IPS DF 4.7 (cell line): ENCODE results near the gene SPG11.
"Not testable (repeated sequence)": the region's sequence is repeated elsewhere in the genome, so short reads cannot be mapped to it uniquely, and the experiment has no call there.

Source experiments
- DNase-seq: peaks from one replicate; pipeline ENCODE4 v3.0.0-alpha.2; 2013; ENCODE audit warnings: low spot score; ENCODE audit errors: extremely low read depth

The SPG11 gene

DNA sequence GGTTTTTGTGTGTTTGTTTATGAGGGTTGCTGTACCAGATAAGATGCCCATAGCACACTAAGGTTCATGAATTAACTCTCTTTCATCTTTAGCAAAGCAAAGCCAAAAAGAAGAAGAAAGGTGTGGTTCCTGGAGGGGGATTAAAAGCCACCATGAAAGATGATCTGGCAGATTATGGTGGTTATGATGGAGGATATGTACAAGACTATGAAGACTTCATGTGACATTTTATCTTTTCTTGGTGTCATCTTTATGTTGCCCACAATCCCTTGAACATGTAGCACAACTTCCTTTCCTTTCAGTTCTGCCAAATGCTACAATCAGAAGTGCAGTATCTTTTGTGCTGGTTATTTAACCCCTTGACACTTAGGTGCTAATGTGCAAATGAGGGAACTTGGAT, 102.5 kb downstream of the SPG11 start:
- DNase-seq = not testable (repeated sequence)

DNA sequence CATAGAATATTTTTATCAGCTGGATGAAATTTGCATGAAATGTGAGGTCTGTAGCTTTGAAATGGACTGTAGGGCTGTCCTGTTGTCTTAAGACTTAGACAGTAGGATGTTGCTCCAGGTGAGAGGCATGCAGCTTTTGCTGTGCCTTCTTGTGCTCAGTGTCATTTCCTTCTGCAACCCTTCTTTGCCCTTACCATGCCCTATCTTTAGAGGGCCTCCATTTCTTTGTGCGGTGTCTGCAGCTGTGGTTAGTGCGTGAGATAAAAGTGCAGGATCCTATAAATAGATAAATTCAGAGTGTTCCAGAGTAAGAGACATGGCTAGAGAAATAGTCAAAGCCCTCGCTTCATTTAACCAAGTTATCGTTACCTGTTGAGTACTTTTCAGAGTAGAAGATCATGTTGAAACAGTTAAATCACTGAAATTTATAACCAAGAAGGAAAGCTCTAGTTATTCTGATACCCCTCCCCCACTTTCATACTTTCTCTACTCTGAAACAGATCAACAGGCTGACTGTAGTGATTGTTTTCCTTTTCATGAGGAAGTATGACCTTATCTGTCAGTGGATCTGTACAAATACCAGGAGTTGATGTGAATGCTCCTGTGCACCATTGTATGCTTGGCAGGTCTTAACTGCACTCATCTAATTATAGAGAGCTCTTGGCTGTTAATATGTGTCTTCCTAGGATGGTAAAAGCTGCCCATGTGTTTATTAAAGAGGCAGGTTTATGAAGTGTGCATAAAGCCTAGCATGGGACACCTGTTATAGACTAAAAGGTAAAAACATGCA, 108.3 kb downstream of the SPG11 start:
- DNase-seq = no peak

DNA sequence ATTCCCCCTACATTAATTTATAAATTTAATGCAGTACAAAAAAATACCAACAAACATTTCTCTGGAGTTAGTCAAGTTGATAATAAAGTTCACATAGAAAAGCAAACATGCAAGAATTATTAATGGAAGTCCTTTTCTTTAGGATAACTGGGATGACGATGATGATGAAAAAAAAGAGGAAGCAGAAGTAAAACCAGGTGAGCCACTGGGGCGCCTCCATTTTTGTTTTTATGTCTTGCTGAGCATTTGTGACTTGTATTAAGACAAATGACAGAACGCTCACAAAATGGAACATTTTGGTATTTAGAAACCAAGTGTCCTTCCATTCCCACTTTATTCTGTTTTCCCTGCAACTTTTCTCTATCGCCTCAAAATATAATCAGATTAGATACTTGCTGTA, 112.7 kb downstream of the SPG11 start:
- DNase-seq = no peak

DNA sequence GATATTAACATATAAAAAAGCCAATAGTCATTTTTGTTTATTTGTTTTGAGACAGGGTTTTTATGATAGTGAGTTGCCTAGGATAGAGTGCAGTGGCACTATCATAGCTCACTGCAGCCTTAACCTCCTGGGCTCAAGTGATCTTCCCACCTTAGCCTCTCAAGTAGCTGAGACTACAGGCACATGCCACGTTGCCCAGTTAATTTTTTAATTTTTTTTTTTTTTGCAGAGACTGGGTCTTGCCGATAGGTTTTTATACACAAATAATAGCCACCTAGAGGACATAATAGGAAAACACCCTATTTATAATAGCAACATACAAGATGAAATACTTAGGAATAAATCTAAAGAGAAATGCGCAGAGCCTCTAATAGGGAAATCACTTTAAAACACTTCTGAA, 113.2 kb downstream of the SPG11 start:
- no peak for DNase-seq

DNA sequence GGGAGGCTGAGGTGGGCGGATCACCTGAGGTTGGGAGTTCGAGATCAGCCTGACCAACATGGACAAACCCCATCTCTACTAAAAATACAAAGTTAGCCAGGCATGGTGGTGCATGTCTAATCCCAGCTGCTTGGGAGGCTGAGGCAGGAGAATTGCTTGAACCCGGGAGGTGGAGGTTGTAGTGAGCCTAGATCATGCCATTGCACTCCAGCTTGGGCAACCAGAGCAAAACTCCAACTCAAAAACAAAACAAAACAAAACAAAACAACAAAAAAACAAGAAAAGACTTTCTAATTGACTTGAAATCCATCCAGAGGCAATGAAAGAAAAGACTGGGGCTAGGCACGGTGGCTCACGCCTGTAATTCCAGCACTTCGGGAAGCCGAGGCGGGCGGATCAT, 114.3 kb downstream of the SPG11 start:
- not testable (repeated sequence) for DNase-seq

DNA sequence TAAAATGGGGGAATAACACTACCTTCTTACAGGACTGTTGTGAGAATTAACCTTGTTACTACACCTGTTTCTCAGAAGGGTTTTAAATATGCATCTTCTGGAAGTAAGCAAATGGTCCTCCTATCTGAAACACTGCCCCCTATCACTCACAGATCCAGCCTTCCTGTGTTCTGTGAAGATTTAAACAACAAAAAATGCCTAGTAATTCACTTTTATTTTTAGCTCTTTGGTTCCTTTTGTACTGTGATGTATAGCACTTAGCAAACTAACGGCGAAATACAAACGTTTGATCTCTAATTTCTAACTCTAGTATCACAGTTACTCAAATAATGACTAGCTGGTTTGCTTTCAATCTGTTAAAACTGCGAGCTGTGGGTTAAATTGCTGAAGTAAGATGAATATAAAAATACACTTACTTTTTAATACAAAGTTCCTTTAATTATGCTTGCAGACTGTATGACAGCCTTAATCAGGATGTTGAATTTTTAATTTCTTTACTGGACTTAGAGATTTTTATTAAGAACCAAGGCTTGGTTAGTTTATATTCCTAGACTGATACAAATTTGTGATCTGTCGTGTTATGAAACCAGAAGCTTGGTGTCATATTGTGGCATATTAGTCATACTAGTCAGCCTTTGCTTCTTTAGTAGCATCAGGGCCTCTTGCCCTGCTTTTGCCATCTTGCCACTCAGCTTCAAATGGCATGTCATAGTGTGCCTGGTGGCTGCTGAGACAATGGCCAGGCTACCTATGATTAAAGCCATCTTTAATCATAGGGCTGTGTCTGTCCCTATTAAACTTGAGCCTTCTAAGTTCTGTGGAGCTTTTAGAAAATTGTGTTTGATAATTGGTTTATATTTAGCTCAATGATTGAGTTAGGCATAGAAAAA, 117.3 kb downstream of the SPG11 start:
- no peak for DNase-seq

DNA sequence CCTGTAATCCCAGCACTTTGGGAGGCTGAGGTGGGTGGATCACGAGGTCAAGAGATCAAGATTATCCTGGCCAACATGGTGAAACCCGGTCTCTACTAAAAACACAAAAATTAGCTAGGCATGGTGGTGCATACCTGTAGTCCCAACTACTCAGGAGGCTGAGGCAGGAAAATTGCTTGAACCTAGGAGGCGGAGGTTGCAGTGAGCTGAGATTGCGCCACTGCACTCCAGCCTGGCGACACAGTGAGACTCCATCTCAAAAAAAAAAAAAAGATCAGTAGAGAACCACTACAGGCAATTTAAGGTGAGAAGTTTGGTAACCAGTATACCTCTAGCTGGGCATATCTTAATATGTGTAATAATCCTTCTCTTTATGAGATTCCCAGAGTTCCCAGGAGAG, 118.7 kb downstream of the SPG11 start:
- not testable (repeated sequence) for DNase-seq

DNA sequence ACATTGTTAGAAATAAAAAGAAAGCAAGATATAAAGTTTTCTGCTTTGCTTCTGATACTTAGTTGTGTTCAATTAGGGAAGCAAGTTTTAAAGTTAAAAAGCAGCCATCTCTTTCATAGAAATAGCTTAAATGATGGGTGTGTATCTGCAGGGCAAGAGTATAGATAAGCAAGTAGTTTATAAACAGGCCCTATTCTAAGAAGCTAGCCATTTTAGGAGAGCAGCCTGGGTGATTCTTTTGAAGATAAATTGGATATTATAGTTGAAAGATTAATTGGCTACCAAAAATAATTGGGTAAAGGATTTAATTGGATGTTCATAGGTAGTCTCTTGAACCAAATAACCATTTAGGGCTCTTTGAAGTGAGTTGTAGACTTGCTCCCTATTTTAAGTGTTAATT, 120.9 kb downstream of the SPG11 start:
- no peak for DNase-seq

DNA sequence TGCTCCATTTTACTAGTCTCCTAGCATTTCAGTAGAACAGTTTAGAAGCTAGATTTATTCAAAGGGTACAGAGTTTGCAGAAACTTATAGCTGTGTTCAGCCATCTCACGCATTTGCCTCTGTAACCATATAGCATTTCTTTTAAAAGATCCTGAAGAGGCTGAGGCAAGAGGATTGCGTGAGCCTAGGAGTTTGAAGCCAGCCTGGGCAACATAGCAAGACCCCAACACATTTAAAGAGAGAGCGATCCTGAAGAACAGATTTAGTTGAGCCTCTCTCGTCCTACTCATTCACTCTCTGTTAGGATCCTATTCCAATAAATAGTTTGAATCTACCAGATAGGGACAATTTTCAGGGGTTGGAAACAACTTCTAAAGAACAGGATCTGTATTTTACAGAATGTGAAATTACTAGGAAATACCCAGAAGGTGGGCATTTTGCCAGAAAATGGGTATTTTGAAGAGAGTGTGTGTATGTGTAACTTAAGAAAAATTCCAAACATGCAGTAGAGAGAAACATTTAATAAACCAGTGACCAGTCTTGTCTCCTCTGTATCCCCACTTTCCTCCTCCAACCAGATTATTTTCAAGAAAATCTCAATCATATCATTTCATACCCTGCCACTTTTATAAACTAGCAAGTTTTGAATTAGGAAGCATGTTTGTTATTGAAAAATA, 122.0 kb downstream of the SPG11 start:
- DNase-seq = no peak

DNA sequence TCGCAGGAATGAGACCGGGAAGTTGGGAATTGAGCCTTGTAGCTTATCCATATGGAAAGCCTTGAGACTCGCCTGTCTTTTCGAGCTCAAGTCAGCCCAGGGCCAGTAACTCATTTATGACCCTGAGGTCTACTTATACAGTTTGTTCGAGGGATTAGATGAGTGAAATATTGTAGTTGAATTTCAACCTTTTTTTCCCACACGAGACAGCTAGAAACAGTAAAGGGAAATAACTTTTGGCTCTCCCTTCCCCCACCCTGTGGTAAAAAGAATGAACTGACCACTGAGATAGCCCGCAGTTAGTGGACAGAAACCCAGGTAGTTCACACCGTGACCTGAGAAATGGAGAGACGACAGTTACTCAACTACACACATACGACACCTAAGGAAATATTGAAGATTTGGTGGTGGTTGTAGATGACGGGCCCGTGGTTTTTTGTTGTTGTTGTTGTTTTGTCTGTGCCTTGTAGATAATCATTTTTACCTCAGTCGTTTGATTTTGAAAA, 125.7 kb downstream of the SPG11 start:
- DNase-seq = no peak

DNA sequence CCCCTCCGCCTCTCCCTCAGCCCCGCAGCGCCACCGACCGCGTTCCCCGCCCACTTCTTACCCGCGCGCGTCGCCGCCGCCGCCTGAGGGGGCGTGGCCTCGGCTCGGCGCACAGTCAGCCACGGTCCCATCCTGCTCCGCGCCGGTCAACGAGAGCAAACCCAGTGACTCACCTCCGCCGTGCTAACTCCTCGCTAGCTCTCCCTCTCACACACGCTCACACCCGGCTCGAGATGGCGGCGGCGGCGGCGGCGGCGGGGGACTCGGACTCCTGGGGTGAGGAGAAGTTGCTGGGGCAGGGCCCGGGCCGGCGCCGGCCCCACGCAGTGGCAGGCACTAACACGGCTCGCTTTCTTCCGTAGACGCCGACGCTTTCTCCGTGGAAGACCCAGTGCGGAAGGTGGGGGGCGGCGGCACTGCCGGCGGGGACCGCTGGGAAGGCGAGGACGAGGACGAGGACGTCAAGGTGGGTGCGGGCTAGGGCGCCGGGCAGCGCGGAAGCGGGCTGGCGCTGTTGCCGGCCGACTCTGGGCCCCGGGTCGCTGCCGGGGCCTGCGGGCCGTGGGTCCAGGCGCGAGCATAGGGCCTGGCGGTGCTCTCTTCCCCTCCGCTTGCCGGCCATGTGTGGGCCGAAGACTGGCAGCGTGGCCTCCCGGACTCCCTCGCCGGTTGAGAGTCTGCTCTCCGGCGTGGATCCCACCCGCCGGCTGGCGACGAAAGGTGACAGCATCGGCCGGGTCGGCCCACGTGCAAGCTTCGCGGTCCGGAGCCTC, 126.3 kb downstream of the SPG11 start, which contains the start of gene EIF3J:
Gene EIF3J, plus strand, starts transcription at position 186 of the 773 bp plus-strand sequence. Its CDS starts 48 bp downstream, at position 234.
- DNase-seq = peak; percentile 56

DNA sequence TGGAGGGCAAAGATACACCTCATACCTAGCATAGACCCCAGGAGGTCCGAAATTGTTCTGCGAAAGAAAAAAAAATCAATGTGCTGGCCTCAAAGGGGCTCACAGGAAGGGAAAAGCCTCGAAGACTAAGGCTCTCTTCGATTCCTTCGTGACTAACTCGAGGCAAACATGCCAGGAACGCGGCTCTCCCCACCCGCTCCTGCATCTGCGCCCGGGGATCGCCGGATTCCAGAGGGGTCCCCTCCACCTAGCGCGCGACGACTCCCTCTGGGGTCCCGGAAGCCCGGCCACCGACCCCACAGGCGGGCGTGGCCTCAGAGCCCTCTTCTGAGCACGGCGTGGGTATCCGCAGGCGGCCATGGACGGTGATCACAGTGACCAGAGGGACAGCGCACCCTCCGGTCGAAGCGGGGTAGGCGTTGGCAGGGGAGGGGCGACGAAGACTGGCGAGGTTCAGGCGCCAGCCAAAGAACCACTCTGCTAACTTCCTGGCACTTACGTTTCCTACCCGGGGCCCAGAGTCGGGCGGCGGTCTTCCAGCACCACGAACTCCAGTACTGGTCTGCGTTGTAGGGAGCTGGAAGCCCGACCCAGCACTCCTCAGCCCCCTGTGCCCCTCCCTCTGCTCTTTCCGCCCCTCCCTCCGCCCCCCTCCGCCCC, 127.0 kb downstream of the SPG11 start:
- DNase-seq = peak; percentile 25

DNA sequence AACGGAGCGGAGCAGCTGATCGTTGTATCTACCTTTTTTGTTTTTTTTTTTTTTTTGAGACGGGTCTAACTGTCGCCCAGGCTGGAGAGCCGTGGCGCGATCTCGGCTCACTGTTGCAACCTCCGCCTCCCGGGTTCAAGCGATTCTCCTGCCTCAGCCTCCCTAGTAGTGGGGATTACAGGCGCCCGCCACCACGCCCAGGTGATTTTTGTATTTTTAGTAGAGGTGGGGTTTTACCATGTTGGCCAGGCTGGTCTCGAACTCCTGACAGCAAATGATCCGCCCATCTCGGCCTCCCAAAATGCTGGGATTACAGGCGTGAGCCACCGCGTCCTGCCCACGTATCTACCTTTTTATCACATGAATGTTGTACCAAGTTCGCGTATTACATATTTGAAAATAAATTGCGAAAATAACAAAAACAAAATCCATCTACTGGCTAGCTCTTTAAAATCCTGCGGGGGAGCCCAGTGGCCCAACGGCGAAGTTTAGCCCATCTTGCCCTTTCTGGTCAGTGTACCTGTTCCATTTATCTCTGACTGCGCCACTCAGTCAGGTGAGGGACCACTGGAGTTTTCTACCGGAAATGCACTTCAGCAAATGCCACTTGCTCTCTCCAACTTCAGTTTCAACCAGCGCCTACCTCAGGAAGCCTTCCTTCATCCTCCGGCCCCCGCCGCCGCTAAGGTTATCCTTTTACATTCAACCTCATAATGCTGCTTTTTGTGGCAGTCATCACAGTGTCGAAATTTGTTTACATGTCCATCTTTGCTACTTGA, 127.8 kb downstream of the SPG11 start:
- no peak for DNase-seq

DNA sequence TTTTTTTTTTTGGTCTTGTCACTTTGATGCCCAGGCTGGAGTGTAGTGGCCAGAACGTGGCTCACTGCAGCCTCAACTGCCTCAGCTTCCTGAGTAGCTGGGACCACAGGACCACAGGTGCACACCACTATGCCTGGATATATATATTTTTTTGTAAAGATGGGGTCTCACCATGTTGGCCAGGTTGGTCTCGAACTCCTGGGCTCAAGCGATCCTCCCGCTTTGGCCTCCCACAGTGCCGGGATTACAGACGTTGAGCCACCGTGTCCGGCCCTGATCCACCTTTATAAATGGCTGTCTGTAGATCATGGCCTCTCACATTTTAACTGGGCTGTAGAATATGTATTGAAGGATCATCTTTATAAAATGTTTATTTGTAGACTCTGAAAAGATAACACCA, 128.4 kb downstream of the SPG11 start:
- no peak for DNase-seq

DNA sequence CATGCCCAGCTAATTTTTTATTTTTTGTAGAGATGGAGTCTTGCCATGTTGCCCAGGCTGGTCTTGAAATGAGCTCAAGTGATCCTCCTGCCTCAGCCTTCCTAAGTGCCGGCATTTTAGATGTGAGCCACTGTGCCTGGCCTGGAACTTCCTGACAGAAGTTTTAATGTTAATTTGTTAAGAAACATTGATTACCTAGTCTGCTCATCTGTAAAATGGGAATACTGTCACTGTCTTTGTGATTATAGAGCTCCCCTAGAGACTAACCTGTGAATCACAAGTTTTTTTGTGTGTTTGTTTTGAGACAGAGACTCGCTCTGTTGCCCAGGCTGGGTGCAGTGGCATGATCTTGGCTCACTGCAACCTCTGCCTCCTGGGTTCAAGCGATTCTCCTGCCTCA, 130.8 kb downstream of the SPG11 start:
- no peak for DNase-seq

DNA sequence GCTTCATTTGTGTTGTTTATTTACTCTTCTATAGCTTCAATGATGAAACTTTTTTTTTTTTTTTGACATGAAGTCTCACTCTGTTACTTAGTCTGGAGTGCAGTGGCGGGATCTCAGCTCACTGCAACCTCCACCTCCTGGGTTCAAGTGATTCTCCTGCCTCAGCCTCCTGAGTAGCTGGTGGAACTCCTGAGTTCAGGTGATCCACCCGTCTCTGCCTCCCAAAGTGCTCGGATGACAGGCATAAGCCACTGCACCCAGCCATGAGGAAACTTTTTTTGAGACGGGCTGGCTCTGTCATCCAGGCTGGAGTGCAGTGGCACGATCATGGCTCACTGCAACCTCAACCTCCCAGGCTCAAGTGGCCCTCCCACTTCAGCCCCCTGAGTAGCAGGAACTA, 131.2 kb downstream of the SPG11 start:
- DNase-seq = not testable (repeated sequence)

DNA sequence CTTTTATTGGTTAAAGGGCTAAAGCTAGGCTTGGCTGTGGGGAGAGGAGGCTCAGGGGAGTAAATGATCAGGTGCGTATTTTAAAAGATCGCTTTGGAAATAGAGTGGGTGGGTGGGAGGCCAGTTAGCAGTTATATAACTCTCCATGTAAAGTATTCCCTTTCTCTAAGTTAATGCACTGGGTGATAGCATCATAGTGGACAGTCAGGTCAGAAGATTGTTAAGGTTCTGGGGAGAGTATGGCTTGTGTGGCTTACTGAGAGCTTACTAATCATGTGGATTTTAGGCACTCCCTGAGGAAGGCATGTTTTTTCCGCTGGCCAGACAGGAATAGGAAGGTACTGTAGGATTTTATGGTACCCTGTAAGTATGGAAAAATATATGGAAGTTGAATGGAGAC, 132.8 kb downstream of the SPG11 start:
- no peak for DNase-seq

DNA sequence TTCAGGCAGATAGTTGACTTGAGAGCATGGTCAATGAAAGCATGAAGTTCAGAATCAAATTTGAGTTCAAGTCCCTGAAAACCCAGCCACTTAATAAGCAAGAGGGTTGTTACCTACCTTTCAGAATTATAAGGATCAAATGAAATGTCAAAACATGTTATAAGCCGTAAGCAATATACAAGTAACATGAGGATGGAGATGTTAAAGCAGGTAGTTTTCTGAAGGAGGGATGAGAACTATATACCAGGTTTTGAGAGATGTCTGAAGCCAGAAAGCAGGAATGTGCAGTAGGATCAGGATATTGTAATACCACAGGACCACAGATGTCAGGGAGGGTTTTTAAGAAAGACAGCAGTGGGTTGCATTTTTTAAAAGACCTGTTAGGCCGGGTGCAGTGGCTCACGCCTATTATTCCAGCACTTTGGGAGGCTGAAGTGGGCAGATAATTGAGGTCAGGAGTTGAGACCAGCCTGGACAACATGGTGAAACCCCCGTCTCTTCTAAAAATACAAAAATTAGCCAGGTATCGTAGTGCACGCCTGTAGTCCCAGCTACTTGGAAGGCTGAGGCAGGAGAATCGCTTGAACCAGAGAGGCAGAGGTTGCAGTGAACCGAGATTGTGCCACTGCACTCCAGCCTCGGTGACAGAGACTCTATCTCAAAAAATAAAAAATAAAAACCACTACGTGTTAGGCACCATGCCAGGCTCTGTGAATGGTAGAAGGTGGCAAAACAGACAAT, 133.4 kb downstream of the SPG11 start:
- DNase-seq = no peak

DNA sequence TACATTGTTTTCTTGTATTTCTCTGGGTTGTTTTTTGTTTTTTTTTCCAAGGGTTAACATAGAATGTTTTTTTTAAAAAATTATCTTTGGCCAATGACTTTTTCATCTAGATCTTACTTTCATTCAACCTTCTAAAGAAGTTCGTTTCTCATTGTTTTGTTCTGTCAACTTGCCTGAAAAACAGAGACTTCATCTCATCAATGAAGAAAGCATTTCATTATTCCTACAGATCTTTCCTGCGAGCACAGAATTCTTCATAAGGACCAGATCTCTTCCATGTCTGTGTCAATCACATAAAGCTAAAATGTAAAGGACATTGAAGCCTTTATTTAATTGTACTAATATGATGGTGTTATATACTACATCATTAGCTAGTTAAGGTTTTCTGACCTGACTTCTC, 136.2 kb downstream of the SPG11 start:
- DNase-seq = no peak
